ENCODE measurements around the gene CTSL.
A peak's percentile ranks its signal among the peaks of the same experiment; 100 is the strongest.

The CTSL gene

DNA sequence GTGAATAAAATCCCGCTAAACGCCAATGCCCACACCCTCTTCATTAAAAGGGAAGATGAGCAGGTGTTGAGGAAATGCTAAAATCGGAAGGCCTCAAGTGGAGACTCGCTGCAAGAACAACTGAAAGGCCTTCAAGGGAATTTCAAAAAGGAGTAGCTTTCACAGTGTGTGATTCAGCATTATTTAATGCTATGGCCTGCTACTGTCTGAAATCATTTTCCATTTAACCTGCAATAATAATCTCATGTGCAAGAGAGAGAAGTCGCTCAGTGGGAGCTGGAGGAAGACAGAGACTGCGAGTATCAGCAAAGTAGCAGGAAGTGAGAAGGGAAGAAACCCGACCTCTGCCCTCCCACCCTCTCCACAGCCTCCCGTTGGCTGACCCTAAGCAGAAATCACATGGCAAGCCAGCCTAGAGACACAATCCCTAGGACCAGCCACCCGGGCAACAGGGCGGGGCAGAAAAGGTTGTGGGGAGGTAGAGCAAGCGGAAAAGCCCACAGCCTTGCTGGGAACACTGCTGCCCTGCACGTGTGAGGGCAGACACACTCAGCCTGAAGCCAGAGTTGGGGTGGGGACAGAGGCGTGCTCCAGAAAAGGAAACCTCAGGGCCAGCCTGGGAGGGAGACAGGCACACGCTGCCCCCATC, 39.9 kb upstream of the CTSL start:
- Histone ChIP-seq H3K27ac (ENCODE audit: low read depth, low read length) (peak overlapping the region; percentile 57), H3K36me3 (ENCODE audit: control insufficient read depth, insufficient read depth, low read length) (peaks cover 12% of the 10 kb centered on the region), H3K4me3 (ENCODE audit: low read length) (no peak overlapping the region), H3K27me3 (ENCODE audit: control insufficient read depth, insufficient read depth, low read length) (no peaks in the 10 kb centered on the region), H3K9ac (ENCODE audit: low read length) (no peak overlapping the region), H3K4me1 (ENCODE audit: control insufficient read depth, insufficient read depth, low read length) (peaks cover 11% of the 10 kb centered on the region)

DNA sequence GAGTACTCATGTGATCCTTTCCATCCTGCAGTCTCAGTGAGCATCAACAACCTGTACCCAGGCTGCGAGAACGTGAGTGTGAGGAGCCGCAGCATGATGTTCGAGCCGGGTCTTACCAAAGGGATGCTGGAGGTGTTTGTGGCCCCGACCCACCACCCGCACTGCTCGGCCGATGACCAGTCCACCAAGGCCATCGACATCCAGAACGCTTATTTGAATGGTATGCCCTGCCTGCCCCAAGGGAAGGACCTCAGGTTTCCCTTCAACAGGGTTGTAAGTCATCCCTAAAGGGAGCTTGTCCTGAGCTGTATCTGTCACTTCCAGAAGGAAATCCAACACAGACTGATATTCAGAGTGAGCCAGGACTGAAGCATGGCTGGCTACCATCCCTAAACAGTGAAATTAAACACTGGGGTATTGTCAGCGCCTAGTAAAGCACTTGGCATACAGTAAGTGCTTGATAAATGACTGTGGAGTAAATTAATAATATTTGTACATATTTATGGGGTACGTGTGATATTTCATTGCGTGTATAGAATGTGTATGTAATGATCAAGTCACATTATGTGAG, 39.3 kb upstream of the CTSL start:
- Histone ChIP-seq H3K27me3 (ENCODE audit: control insufficient read depth, insufficient read depth, low read length) (no peaks in the 10 kb centered on the region), H3K9ac (ENCODE audit: low read length) (no peak overlapping the region), H3K27ac (ENCODE audit: low read depth, low read length) (peak overlapping the region; percentile 57), H3K4me3 (ENCODE audit: low read length) (no peak overlapping the region), H3K36me3 (ENCODE audit: control insufficient read depth, insufficient read depth, low read length) (peaks cover 9% of the 10 kb centered on the region), H3K4me1 (ENCODE audit: control insufficient read depth, insufficient read depth, low read length) (peaks cover 11% of the 10 kb centered on the region)

- peaks cover 3% of the 10 kb centered on the region for H3K36me3 ChIP-seq (ENCODE audit: control insufficient read depth, insufficient read depth, low read length)
These were observed 38.7 kb upstream of the CTSL start for GRCh38 chr9:87687207-87687606.

DNA sequence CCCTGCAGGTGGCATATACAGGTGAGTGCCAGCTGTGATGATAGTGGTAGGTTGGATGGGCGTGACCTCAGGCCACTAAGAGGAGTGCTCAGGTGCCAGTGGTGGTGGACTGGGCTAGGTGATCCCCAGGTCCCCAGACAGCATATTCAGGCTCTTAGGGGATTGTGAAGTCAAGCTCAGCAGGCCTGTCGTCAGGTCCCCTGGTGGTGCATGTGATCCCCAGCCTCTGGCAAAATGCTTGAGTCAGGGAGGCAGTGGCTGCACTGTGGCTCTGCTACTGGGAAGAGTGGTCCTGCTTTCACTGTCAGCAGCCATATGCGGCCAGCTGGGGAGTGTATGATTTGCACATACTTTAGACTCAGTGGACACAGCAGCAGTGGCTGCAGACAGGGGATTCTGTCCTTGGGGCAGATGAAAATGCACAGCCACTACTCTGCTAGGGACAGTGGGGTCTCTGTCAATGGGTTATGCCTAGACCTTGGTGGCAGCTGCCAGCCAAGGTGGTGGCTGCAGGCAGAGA, 31.6 kb upstream of the CTSL start:
- Histone ChIP-seq H3K36me3 (ENCODE audit: control insufficient read depth, insufficient read depth, low read length) (peaks cover 11% of the 10 kb centered on the region), H3K4me3 (ENCODE audit: low read length) (no peak overlapping the region), H3K4me1 (ENCODE audit: control insufficient read depth, insufficient read depth, low read length) (no peaks in the 10 kb centered on the region), H3K27me3 (ENCODE audit: control insufficient read depth, insufficient read depth, low read length) (no peaks in the 10 kb centered on the region), H3K27ac (ENCODE audit: low read depth, low read length) (no peak overlapping the region), H3K9ac (ENCODE audit: low read length) (no peak overlapping the region)

More at GRCh38 chr9:87687207-87687606, 38.7 kb upstream of the CTSL start:
- Histone ChIP-seq H3K27me3 (ENCODE audit: control insufficient read depth, insufficient read depth, low read length) (no peaks in the 10 kb centered on the region), H3K4me3 (ENCODE audit: low read length) (no peak overlapping the region), H3K9ac (ENCODE audit: low read length) (no peak overlapping the region), H3K4me1 (ENCODE audit: control insufficient read depth, insufficient read depth, low read length) (peaks cover 11% of the 10 kb centered on the region), H3K27ac (ENCODE audit: low read depth, low read length) (peak overlapping the region; percentile 57)

DNA sequence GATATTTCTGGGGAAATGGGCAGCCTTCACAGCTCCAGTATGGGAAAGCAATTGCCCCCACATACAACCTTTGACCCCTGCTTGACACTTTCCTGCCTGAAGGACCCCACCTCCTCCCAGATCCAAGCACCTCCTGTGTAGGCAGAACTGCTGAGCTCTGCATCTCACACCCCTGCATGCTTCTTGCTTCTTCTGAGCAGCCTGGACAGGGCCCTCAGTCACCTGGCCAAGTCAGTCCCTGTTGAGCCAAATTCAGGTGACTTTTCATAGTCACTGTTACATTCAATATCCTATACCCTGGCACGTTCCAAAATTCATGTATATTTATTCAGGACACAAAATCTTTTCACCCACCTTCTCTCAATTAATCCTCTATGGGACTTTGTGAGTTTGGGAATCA, 30.4 kb upstream of the CTSL start:
- no peak overlapping the region for H3K9ac ChIP-seq (ENCODE audit: low read length)
- H3K4me3 ChIP-seq (ENCODE audit: low read length) = no peak overlapping the region
- H3K27me3 ChIP-seq (ENCODE audit: control insufficient read depth, insufficient read depth, low read length) = no peaks in the 10 kb centered on the region
- H3K27ac ChIP-seq (ENCODE audit: low read depth, low read length) = no peak overlapping the region
- H3K4me1 ChIP-seq (ENCODE audit: control insufficient read depth, insufficient read depth, low read length) = no peaks in the 10 kb centered on the region
- H3K36me3 ChIP-seq (ENCODE audit: control insufficient read depth, insufficient read depth, low read length) = peaks cover 15% of the 10 kb centered on the region

GRCh38 chr9:87696641-87697040, 29.3 kb upstream of the CTSL start:
- Histone ChIP-seq H3K36me3 (ENCODE audit: control insufficient read depth, insufficient read depth, low read length) (peaks cover 15% of the 10 kb centered on the region), H3K4me3 (ENCODE audit: low read length) (no peak overlapping the region), H3K27me3 (ENCODE audit: control insufficient read depth, insufficient read depth, low read length) (no peaks in the 10 kb centered on the region), H3K27ac (ENCODE audit: low read depth, low read length) (no peak overlapping the region), H3K9ac (ENCODE audit: low read length) (no peak overlapping the region), H3K4me1 (ENCODE audit: control insufficient read depth, insufficient read depth, low read length) (no peaks in the 10 kb centered on the region)

GRCh38 chr9:87698069-87698809, 27.7 kb upstream of the CTSL start:
- no peaks in the 10 kb centered on the region for H3K4me1 ChIP-seq (ENCODE audit: control insufficient read depth, insufficient read depth, low read length)
- H3K4me3 ChIP-seq (ENCODE audit: low read length) = no peak overlapping the region
- peaks cover 15% of the 10 kb centered on the region for H3K36me3 ChIP-seq (ENCODE audit: control insufficient read depth, insufficient read depth, low read length)
- no peak overlapping the region for H3K9ac ChIP-seq (ENCODE audit: low read length)
- no peaks in the 10 kb centered on the region for H3K27me3 ChIP-seq (ENCODE audit: control insufficient read depth, insufficient read depth, low read length)
- H3K27ac ChIP-seq (ENCODE audit: low read depth, low read length) = no peak overlapping the region

DNA sequence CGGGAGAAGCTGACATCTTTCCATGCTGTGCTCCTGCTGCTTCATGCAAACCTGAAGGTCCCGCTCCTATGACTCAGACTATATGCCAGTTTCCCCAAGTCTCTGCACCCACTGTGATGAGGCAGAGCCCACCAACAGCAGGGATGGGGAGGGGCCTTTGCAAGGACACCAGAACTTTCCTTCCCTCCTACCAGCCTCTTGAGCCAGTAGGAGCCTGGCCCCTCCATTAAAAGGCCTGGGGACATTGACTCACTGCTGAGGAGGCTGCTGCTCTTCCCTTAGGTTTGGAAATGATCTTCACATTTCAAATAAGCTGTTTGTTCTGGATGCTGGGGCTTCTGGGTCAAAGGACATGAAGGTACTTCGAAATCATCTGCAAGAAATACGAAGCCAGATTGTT, 26.1 kb upstream of the CTSL start:
- H3K9ac ChIP-seq (ENCODE audit: low read length) = no peak overlapping the region
- no peaks in the 10 kb centered on the region for H3K27me3 ChIP-seq (ENCODE audit: control insufficient read depth, insufficient read depth, low read length)
- peaks cover 16% of the 10 kb centered on the region for H3K36me3 ChIP-seq (ENCODE audit: control insufficient read depth, insufficient read depth, low read length)
- H3K27ac ChIP-seq (ENCODE audit: low read depth, low read length) = no peak overlapping the region
- no peak overlapping the region for H3K4me3 ChIP-seq (ENCODE audit: low read length)
- H3K4me1 ChIP-seq (ENCODE audit: control insufficient read depth, insufficient read depth, low read length) = no peaks in the 10 kb centered on the region

- H3K9ac ChIP-seq (ENCODE audit: low read length) = no peak overlapping the region
- H3K36me3 ChIP-seq (ENCODE audit: control insufficient read depth, insufficient read depth, low read length) = peaks cover 13% of the 10 kb centered on the region
- H3K27ac ChIP-seq (ENCODE audit: low read depth, low read length) = no peak overlapping the region
- no peaks in the 10 kb centered on the region for H3K27me3 ChIP-seq (ENCODE audit: control insufficient read depth, insufficient read depth, low read length)
- no peaks in the 10 kb centered on the region for H3K4me1 ChIP-seq (ENCODE audit: control insufficient read depth, insufficient read depth, low read length)
- H3K4me3 ChIP-seq (ENCODE audit: low read length) = no peak overlapping the region
These were observed 24.4 kb upstream of the CTSL start for GRCh38 chr9:87701491-87701890.

DNA sequence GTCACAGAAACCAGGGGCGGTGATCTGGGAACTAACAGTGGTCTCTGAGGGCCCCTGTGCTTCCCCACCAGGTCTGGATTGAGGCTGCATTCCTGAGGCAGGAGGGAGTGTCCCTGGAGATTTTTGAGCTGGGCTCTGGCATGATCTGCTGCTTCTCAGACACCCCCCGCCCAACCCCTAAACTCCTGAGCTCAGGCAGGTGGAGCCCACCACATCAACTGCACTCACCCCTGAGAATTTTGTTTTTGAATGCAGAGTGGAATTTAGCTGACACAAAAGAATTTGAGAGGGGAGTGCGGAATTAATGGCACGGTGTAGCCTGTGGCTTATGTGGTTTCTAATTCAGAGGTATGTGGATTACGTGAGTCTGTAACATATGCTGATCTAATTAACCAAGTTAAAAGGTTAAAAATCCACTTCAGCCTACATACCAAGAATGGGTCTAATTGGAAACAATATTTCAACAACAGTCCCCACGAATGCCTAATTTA, 23.9 kb upstream of the CTSL start:
- no peaks in the 10 kb centered on the region for H3K4me1 ChIP-seq (ENCODE audit: control insufficient read depth, insufficient read depth, low read length)
- H3K4me3 ChIP-seq (ENCODE audit: low read length) = no peak overlapping the region
- no peak overlapping the region for H3K27ac ChIP-seq (ENCODE audit: low read depth, low read length)
- H3K36me3 ChIP-seq (ENCODE audit: control insufficient read depth, insufficient read depth, low read length) = peaks cover 14% of the 10 kb centered on the region
- no peaks in the 10 kb centered on the region for H3K27me3 ChIP-seq (ENCODE audit: control insufficient read depth, insufficient read depth, low read length)
- H3K9ac ChIP-seq (ENCODE audit: low read length) = no peak overlapping the region

GRCh38 chr9:87702921-87703320, 23.0 kb upstream of the CTSL start:
- peaks cover 17% of the 10 kb centered on the region for H3K36me3 ChIP-seq (ENCODE audit: control insufficient read depth, insufficient read depth, low read length)
- H3K4me1 ChIP-seq (ENCODE audit: control insufficient read depth, insufficient read depth, low read length) = no peaks in the 10 kb centered on the region
- no peak overlapping the region for H3K4me3 ChIP-seq (ENCODE audit: low read length)
- no peak overlapping the region for H3K27ac ChIP-seq (ENCODE audit: low read depth, low read length)
- no peaks in the 10 kb centered on the region for H3K27me3 ChIP-seq (ENCODE audit: control insufficient read depth, insufficient read depth, low read length)
- H3K9ac ChIP-seq (ENCODE audit: low read length) = no peak overlapping the region

DNA sequence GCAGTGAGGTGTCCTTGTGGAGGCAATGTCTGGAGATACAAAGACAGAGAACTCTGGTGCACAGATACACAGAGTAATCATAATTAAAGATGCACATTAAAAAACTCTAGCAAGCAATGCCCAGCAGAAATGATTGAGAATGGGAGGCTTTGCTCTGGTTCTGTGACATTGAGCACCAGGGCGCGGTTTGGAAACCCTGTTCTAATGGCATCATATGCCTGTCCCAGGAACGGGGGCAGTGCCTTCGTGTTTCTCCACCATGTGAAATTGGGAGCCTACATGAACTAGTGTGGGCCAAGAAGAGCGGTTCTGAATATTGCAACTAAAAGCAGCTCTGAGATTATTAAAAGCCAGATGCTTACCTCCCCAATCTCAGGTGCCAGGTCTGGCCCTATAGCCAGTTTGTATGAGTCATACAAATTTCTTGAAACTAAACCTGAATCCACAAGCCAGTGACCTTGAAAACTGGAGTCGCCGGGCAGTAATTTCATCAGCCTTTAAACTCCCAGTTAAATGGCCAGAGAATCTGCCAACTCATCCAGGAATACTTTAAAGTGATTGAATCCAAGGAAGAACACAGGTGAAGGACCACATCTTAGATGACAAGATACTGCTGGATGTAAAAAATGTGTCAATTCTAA, 22.2 kb upstream of the CTSL start:
- no peaks in the 10 kb centered on the region for H3K4me1 ChIP-seq (ENCODE audit: control insufficient read depth, insufficient read depth, low read length)
- H3K36me3 ChIP-seq (ENCODE audit: control insufficient read depth, insufficient read depth, low read length) = peaks cover 12% of the 10 kb centered on the region
- H3K27ac ChIP-seq (ENCODE audit: low read depth, low read length) = no peak overlapping the region
- no peak overlapping the region for H3K4me3 ChIP-seq (ENCODE audit: low read length)
- no peak overlapping the region for H3K9ac ChIP-seq (ENCODE audit: low read length)
- no peaks in the 10 kb centered on the region for H3K27me3 ChIP-seq (ENCODE audit: control insufficient read depth, insufficient read depth, low read length)
